HG03060 (cell line): ENCODE data around the gene EYA4.

Experiments used
- ATAC-seq: cut with Tn5 transposase; IDR thresholded peaks from one replicate; pipeline ENCODE4 v1.9.1; 2021; ENCODE audit warnings: low read depth, moderate number of reproducible peaks; ENCODE audit not compliant: unreplicated experiment

Gene EYA4

GRCh38 chr6:133241086-133241900 is at the start of gene EYA4:
TSS of gene EYA4 (plus strand) at chr6:133241357. CDS start at chr6:133274781, 33,424 bp downstream.
- ATAC-seq: no peak

- no peak for ATAC-seq
Measured at GRCh38 chr6:133193396-133193795, 47.8 kb upstream of the EYA4 start.

GRCh38 chr6:133198725-133199124 is 42.4 kb upstream of the EYA4 start:
- ATAC-seq: no peak

GRCh38 chr6:133201231-133201630 is 39.9 kb upstream of the EYA4 start:
- no peak for ATAC-seq

GRCh38 chr6:133202610-133203343 is 38.4 kb upstream of the EYA4 start:
- no peak for ATAC-seq

- ATAC-seq: no peak
Measured at GRCh38 chr6:133203344-133203697, 37.8 kb upstream of the EYA4 start.

- no peak for ATAC-seq
Measured at GRCh38 chr6:133205304-133205703, 35.9 kb upstream of the EYA4 start.

GRCh38 chr6:133206942-133207341 is 34.2 kb upstream of the EYA4 start:
- no peak for ATAC-seq

GRCh38 chr6:133207754-133208153 is 33.4 kb upstream of the EYA4 start:
- ATAC-seq: no peak

- ATAC-seq: no peak
Measured at GRCh38 chr6:133208183-133208755, 32.9 kb upstream of the EYA4 start.

GRCh38 chr6:133214267-133214666 is 26.9 kb upstream of the EYA4 start:
- ATAC-seq: no peak

- ATAC-seq: no peak
Measured at GRCh38 chr6:133218852-133219251, 22.3 kb upstream of the EYA4 start.

- no peak for ATAC-seq
Measured at GRCh38 chr6:133223452-133224029, 17.6 kb upstream of the EYA4 start.

GRCh38 chr6:133225560-133225959 is 15.6 kb upstream of the EYA4 start:
- no peak for ATAC-seq

- ATAC-seq: no peak
Measured at GRCh38 chr6:133227344-133227743, 13.8 kb upstream of the EYA4 start.

- no peak for ATAC-seq
Measured at GRCh38 chr6:133230052-133230451, 11.1 kb upstream of the EYA4 start.

GRCh38 chr6:133235221-133235620 is 5.9 kb upstream of the EYA4 start:
- ATAC-seq: no peak

GRCh38 chr6:133236932-133237331 is 4.2 kb upstream of the EYA4 start:
- no peak for ATAC-seq

GRCh38 chr6:133240511-133241085 is 559 bp upstream of the EYA4 start:
- ATAC-seq: no peak

GRCh38 chr6:133241901-133242636 is 912 bp downstream of the EYA4 start:
- no peak for ATAC-seq
